Brain pericyte (primary cell): Measurements from ENCODE around the gene COL2A1.

Source experiments
- DNase-seq: peaks from one replicate; pipeline ENCODE4 v3.0.0-alpha.2; 2012; ENCODE audit warnings: low read depth, low spot score

COL2A1 gene

GRCh38 chr12:48004053-48004941 lies at the start of gene COL2A1:
Gene COL2A1 (minus strand): TSS chr12:48004476. CDS start chr12:48004321, 155 bp downstream.
- DNase-seq: no peak

GRCh38 chr12:48053883-48054282 lies 49.6 kb upstream of the COL2A1 start:
- DNase-seq: no peak

- DNase-seq: no peak
Observed at GRCh38 chr12:48053122-48053521, 48.8 kb upstream of the COL2A1 start.

- no peak for DNase-seq
Observed at GRCh38 chr12:48051681-48052080, 47.4 kb upstream of the COL2A1 start.

GRCh38 chr12:48050174-48050573 lies 45.9 kb upstream of the COL2A1 start:
- no peak for DNase-seq

- DNase-seq: no peak
Observed at GRCh38 chr12:48045965-48046518, 41.8 kb upstream of the COL2A1 start.

- DNase-seq: no peak
Observed at GRCh38 chr12:48045061-48045846, 41.0 kb upstream of the COL2A1 start.

GRCh38 chr12:48044396-48044795 lies 40.1 kb upstream of the COL2A1 start:
- DNase-seq: no peak

- DNase-seq: no peak
Observed at GRCh38 chr12:48043771-48044170, 39.5 kb upstream of the COL2A1 start.

GRCh38 chr12:48041591-48042423 lies 37.5 kb upstream of the COL2A1 start:
- no peak for DNase-seq

- no peak for DNase-seq
Observed at GRCh38 chr12:48040354-48040753, 36.1 kb upstream of the COL2A1 start.

GRCh38 chr12:48039151-48039550 lies 34.9 kb upstream of the COL2A1 start:
- DNase-seq: no peak

- no peak for DNase-seq
Observed at GRCh38 chr12:48038085-48038484, 33.8 kb upstream of the COL2A1 start.

GRCh38 chr12:48037267-48037915 lies 33.1 kb upstream of the COL2A1 start:
- no peak for DNase-seq

GRCh38 chr12:48036818-48037217 lies 32.5 kb upstream of the COL2A1 start:
- DNase-seq: no peak

GRCh38 chr12:48034835-48035805 lies 30.8 kb upstream of the COL2A1 start:
- no peak for DNase-seq

GRCh38 chr12:48033451-48033850 lies 29.2 kb upstream of the COL2A1 start:
- no peak for DNase-seq

GRCh38 chr12:48032597-48032996 lies 28.3 kb upstream of the COL2A1 start:
- DNase-seq: no peak

GRCh38 chr12:48031135-48031960 lies 27.1 kb upstream of the COL2A1 start:
- DNase-seq: no peak
